Mammary epithelial cell (primary cell): ENCODE measurements around the gene TMEM127.

ENCODE experiments used
- EZH2 ChIP-seq: IDR thresholded peaks from 2 replicates; pipeline ENCODE4 v1.6.1; 2012; ENCODE audit warnings: low read length, inconsistent platforms, borderline replicate concordance
- TF ChIP-seq, protein P1 (sequence below), 2 donors: IDR thresholded peaks in 1 of 2; conservative IDR thresholded peaks in 1 of 2; 2 replicates each; pipeline ENCODE4 v1.5.1; 2011 to 2012; ENCODE audit warnings: inconsistent platforms in 2 of 2, low read length in 2 of 2, mild to moderate bottlenecking in 2 of 2, control low read depth in 1 of 2, low read depth in 1 of 2; ENCODE audit not compliant: insufficient read depth in 1 of 2; ENCODE audit errors: extremely low read depth in 1 of 2

DNA sequence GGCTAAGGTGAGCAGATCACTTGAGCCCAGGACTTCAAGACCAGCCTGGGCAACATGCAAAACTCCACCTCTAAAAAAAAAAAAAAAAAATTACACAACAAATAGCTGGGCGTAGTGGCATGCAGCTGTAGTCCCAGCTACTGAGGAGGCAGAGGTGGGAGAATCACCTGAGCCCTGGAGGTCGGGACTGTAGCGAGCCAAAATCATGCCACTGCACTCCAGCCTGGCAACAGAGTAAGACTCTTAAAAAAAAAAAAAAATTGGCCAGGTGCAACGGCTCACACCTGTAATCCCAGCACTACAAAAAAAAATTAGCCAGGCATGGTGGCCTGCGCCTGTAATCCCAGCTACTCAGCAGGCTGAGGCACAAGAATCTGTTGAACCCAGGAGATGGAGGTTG, 64.5 kb downstream of the TMEM127 start:
- TF ChIP-seq, protein P1, sequence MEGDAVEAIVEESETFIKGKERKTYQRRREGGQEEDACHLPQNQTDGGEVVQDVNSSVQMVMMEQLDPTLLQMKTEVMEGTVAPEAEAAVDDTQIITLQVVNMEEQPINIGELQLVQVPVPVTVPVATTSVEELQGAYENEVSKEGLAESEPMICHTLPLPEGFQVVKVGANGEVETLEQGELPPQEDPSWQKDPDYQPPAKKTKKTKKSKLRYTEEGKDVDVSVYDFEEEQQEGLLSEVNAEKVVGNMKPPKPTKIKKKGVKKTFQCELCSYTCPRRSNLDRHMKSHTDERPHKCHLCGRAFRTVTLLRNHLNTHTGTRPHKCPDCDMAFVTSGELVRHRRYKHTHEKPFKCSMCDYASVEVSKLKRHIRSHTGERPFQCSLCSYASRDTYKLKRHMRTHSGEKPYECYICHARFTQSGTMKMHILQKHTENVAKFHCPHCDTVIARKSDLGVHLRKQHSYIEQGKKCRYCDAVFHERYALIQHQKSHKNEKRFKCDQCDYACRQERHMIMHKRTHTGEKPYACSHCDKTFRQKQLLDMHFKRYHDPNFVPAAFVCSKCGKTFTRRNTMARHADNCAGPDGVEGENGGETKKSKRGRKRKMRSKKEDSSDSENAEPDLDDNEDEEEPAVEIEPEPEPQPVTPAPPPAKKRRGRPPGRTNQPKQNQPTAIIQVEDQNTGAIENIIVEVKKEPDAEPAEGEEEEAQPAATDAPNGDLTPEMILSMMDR (conservative IDR thresholded peaks at IDR 0.05 in 1 of 2, IDR thresholded peaks at IDR 0.05 in 1 of 2; ENCODE audit: extremely low read depth in 1 of 2, insufficient read depth in 1 of 2, low read depth in 1 of 2, low read length in 2 of 2): no peak
- TF ChIP-seq EZH2: no peak
